Measurements from ENCODE around the gene TUFM.
A peak's percentile ranks its signal among the peaks of the same experiment; 100 is the strongest.
"Not testable (repeated sequence)": the region's sequence is repeated elsewhere in the genome, so short reads cannot be mapped to it uniquely, and the experiment has no call there.

Gene TUFM

DNA sequence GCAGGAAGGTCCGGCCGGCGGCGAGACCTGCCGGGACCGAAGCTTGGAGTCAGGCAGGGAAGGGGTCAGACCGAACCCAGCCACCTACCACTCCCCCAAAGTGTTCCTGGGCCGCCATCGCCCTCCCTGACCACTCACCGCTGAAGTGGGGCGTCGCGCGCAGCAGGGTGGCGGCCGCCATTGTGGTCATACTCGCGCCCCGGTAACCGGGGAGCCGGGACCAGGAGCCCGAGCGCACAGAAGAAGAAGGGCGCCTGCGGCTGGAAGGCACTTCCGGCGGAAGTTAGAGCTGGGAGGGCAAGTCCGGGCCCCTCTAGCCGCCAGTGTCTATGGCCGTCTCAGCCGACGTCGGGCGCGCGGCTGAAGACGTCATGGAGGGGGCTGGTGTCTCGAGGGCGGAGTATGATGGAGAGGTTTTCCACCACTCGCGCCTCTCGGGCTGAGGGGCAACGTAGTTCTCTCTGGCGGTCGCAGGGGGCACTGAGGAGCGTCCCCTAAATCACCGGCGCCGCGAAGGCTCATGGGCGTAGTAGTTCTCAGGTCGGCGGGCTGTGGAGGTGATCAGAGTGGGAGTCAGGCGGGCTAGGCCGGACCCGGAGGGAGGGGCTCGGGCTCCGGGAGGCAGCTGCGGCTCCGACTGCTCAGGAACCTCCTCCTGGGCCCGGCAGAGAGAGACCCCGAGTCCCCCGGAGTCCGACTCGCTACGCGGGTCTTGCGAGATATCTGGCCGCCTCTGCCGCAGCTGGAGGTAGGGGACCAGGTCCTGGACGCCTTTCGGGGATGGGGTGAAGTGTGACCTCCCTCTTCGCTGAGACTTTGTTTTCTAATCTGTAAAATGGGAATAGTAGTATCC, at the start of gene TUFM:
TUFM (minus strand) TSS at position 269 of the 853 bp plus-strand sequence; CDS start at position 190, 79 bp downstream.
- DNase-seq (ENCODE audit: low read depth), result peak; percentile 99
- H3K4me1 ChIP-seq (ENCODE audit: control insufficient read depth, insufficient read depth, low read length), result peaks cover 19% of the 10 kb centered on the region
- peak within 1 kb of the TSS; percentile 99 for H3K9ac ChIP-seq (ENCODE audit: low read length)
- H3K27me3 ChIP-seq (replicated peaks; ENCODE audit: control insufficient read depth, insufficient read depth, low read length), result no peaks in the 10 kb centered on the region
- H3K4me3 ChIP-seq (ENCODE audit: low read length), result peak within 1 kb of the TSS; percentile 100
- H3K36me3 ChIP-seq (ENCODE audit: control insufficient read depth, insufficient read depth, low read length, severe bottlenecking), result peaks cover 31% of the 10 kb centered on the region
- H3K9me3 ChIP-seq (ENCODE audit: control insufficient read depth, low read length), result no peaks in the 10 kb centered on the region

DNA sequence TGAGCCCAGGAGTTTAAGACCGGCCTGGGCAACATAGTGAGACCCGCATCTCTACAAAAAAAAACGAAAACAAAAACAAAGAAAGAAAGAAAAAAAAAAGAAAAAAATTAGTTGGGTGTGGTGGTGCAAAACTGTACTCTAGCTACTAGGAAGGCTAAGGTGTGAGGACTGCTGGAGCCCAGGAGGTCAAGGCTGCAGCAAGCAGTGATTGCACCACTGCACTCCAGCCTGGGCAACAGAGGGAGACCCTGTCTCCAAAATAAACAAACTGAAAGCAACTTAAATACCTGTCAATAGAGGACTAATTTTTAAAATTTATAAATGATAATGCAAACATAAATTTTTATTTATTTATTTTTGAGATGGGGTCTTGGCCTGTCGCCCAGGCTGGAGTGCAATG, 49.5 kb upstream of the TUFM start:
- H3K27me3 ChIP-seq (replicated peaks; ENCODE audit: control insufficient read depth, insufficient read depth, low read length), result no peaks in the 10 kb centered on the region
- H3K4me3 ChIP-seq (ENCODE audit: low read length), result no peak overlapping the region
- H3K9ac ChIP-seq (ENCODE audit: low read length), result no peak overlapping the region
- H3K36me3 ChIP-seq (ENCODE audit: control insufficient read depth, insufficient read depth, low read length, severe bottlenecking), result no peaks in the 10 kb centered on the region
- H3K9me3 ChIP-seq (ENCODE audit: control insufficient read depth, low read length), result no peaks in the 10 kb centered on the region
- no peak for DNase-seq (ENCODE audit: low read depth)
- no peaks in the 10 kb centered on the region for H3K4me1 ChIP-seq (ENCODE audit: control insufficient read depth, insufficient read depth, low read length)

DNA sequence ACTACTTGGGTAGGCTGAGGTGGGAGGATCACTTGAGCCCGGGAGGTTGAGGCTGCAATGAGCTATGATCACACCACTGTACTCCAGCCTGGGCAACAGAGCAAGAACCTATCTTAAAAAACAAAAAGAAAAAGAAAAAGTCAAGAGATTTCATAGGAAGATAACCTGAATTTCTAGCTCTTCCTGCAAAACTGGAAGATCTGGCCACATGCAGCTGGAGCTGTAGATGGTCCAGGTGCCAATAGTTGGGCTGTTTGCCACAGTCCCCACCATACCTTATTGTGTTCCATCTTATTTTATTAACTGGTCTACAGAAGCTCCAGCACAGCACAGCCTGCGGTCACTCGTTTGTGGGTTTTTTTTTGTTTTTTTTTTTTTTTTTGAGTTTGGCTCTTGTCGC, 47.1 kb upstream of the TUFM start:
- Histone ChIP-seq H3K36me3 (ENCODE audit: control insufficient read depth, insufficient read depth, low read length, severe bottlenecking) (no peaks in the 10 kb centered on the region), H3K4me3 (ENCODE audit: low read length) (no peak overlapping the region), H3K9me3 (ENCODE audit: control insufficient read depth, low read length) (no peaks in the 10 kb centered on the region), H3K27me3 (replicated peaks; ENCODE audit: control insufficient read depth, insufficient read depth, low read length) (no peaks in the 10 kb centered on the region), H3K9ac (ENCODE audit: low read length) (no peak overlapping the region), H3K4me1 (ENCODE audit: control insufficient read depth, insufficient read depth, low read length) (no peaks in the 10 kb centered on the region)
- no peak for DNase-seq (ENCODE audit: low read depth)

DNA sequence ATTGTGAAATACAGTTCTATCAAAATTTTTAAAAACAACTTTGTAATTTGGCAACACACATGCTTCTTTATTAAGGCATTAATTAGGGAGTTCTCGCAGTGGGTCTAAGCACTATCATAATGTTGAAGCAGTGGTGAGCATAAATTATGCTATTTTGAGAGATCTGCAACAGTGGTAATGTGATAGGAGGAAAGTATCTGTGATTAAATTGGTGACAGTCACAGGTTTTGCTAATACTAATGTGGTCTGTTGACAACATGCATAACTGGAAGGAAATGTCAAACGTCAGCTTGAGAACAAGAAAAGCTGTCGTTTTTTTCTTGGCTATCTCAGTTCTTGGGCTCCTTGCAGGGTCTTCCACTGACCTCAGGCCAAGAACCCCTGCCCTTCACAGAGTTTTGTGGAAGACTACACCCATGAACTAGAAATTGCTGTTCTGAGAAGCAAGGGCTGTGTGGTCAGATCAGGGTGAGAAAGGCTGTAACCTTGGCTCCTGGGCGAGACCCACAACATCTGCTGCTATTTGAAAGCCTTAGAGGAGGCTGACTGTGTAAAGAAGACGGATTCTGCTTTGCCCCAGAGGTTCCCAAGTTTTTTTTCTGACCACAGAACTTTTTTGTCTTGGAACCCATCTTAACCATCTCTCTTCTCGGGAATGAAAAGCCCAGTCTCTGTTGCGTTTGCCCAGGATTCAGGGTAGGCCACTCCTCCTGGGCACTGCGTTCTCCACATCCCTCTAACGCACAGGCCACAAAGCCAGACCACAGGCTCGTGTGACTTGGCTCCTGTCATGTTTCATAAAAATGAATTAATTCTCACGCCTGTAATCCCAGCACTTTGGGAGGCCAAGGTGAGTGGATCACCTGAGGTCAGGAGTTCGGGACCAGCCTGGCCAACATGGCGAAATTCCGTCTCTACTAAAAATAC, 46.1 kb upstream of the TUFM start:
- H3K4me1 ChIP-seq (ENCODE audit: control insufficient read depth, insufficient read depth, low read length), result no peaks in the 10 kb centered on the region
- H3K27me3 ChIP-seq (replicated peaks; ENCODE audit: control insufficient read depth, insufficient read depth, low read length), result no peaks in the 10 kb centered on the region
- H3K9ac ChIP-seq (ENCODE audit: low read length), result no peak overlapping the region
- DNase-seq (ENCODE audit: low read depth), result no peak
- no peaks in the 10 kb centered on the region for H3K36me3 ChIP-seq (ENCODE audit: control insufficient read depth, insufficient read depth, low read length, severe bottlenecking)
- H3K9me3 ChIP-seq (ENCODE audit: control insufficient read depth, low read length), result no peaks in the 10 kb centered on the region
- no peak overlapping the region for H3K4me3 ChIP-seq (ENCODE audit: low read length)

DNA sequence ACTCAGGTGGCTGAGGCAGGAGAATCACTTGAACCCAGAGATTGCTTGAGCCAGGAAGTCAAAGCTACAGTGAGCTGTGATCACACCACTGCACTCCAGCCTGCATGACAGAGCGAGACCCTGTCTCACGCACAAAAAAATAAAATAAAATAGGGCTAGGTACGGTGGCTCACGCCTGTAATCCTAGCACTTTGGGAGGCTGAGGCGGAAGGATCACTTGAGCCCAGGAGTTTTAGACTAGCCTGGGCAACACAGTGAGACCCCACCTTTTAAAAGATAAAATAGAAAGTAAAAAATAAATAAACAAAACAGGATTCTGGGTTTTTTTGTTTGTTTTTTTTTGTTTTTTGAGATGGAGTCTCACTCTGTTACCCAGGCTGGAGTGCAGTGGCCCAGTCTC, 44.2 kb upstream of the TUFM start:
- H3K9ac ChIP-seq (ENCODE audit: low read length); DNase-seq (ENCODE audit: low read depth); H3K27me3 ChIP-seq (replicated peaks; ENCODE audit: control insufficient read depth, insufficient read depth, low read length); H3K4me1 ChIP-seq (ENCODE audit: control insufficient read depth, insufficient read depth, low read length); H3K9me3 ChIP-seq (ENCODE audit: control insufficient read depth, low read length); H3K4me3 ChIP-seq (ENCODE audit: low read length); H3K36me3 ChIP-seq (ENCODE audit: control insufficient read depth, insufficient read depth, low read length, severe bottlenecking): not testable (repeated sequence)

DNA sequence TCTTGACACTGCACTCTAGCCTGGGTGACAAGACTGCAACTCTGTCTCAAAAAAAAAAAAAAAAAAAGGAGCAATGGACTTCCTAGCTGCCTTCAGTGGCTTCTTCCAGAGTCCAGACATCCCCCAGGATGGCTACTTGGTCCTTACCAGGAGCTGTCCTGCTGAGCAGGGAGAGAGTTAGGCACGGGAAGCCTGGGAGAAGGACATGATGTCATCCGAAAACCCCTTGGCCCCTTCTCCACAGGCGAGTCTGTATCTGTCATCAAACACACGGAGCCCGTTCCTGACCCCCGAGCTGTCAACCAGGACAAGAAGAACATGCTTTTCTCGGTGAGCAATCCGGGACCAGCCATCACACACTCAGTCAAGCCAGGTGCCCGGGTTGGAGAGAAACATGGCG, 40.8 kb upstream of the TUFM start:
- Histone ChIP-seq H3K27me3 (replicated peaks; ENCODE audit: control insufficient read depth, insufficient read depth, low read length) (peaks cover 4% of the 10 kb centered on the region), H3K36me3 (ENCODE audit: control insufficient read depth, insufficient read depth, low read length, severe bottlenecking) (no peaks in the 10 kb centered on the region), H3K9me3 (ENCODE audit: control insufficient read depth, low read length) (no peaks in the 10 kb centered on the region), H3K4me1 (ENCODE audit: control insufficient read depth, insufficient read depth, low read length) (no peaks in the 10 kb centered on the region), H3K9ac (ENCODE audit: low read length) (no peak overlapping the region), H3K4me3 (ENCODE audit: low read length) (no peak overlapping the region)
- DNase-seq (ENCODE audit: low read depth), result no peak

DNA sequence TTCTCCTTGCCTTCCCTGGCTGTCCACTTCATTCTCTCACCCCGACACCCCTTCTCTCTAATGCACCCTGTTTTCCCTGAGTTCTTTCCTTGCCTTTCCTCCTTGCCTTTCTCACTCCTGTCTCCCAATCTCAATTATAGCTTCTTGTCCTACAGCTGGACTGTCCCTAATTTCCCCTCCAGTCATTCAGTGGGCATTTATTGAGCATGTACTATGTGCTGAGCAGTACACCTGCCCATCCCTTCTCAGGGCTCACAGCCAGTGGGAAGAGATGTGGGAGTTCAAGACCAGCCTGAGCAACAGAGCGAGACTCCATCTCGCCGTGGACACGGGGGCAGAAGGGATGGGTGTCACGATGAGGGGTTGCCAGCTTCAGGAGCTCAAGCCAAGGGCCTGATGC, 37.9 kb upstream of the TUFM start:
- no peaks in the 10 kb centered on the region for H3K36me3 ChIP-seq (ENCODE audit: control insufficient read depth, insufficient read depth, low read length, severe bottlenecking)
- H3K27me3 ChIP-seq (replicated peaks; ENCODE audit: control insufficient read depth, insufficient read depth, low read length), result peaks cover 9% of the 10 kb centered on the region
- H3K4me1 ChIP-seq (ENCODE audit: control insufficient read depth, insufficient read depth, low read length), result peaks cover 5% of the 10 kb centered on the region
- no peak overlapping the region for H3K4me3 ChIP-seq (ENCODE audit: low read length)
- no peak overlapping the region for H3K9ac ChIP-seq (ENCODE audit: low read length)
- H3K9me3 ChIP-seq (ENCODE audit: control insufficient read depth, low read length), result no peaks in the 10 kb centered on the region
- no peak for DNase-seq (ENCODE audit: low read depth)

DNA sequence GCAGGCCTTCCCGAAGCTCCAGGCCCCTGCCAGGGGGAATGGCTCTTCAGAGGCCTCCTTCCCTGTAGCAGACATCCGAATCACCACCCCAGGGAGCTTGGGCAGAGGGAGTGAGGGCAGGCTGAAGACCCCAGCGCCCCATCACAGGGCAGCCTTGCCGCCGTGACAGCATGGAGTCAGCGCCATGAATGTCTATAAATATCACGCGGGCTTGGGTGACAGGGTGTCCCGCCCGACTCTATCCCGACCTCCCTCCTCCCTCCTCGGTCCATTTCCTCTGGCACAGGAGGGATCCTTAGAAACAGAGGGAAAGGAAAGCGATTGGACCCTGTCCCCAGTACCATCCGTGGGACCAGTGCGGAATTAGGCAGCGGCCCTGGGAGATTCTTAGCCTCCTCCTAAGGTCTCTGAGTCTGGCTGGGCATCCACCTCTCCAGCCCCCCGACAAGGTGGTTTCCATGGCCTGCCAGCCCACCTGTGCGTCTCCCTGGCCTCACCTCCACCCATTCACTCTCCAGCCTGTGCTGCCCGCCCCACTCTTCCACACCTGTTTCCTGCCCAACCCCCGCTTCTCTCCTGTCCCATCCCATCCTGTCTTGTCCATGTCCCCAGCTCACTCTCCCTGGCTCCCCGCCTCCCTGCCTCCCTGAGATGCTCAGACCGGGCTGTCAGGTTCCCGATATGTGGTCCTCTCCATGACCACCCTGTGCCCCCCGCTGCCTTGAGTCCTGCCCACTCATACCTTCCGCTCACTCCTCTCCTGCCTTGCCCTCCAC, 37.3 kb upstream of the TUFM start:
- H3K27me3 ChIP-seq (replicated peaks; ENCODE audit: control insufficient read depth, insufficient read depth, low read length), result peaks cover 9% of the 10 kb centered on the region
- no peak overlapping the region for H3K9ac ChIP-seq (ENCODE audit: low read length)
- H3K4me3 ChIP-seq (ENCODE audit: low read length), result no peak overlapping the region
- H3K36me3 ChIP-seq (ENCODE audit: control insufficient read depth, insufficient read depth, low read length, severe bottlenecking), result no peaks in the 10 kb centered on the region
- DNase-seq (ENCODE audit: low read depth), result no peak
- H3K9me3 ChIP-seq (ENCODE audit: control insufficient read depth, low read length), result no peaks in the 10 kb centered on the region
- H3K4me1 ChIP-seq (ENCODE audit: control insufficient read depth, insufficient read depth, low read length), result peaks cover 5% of the 10 kb centered on the region

DNA sequence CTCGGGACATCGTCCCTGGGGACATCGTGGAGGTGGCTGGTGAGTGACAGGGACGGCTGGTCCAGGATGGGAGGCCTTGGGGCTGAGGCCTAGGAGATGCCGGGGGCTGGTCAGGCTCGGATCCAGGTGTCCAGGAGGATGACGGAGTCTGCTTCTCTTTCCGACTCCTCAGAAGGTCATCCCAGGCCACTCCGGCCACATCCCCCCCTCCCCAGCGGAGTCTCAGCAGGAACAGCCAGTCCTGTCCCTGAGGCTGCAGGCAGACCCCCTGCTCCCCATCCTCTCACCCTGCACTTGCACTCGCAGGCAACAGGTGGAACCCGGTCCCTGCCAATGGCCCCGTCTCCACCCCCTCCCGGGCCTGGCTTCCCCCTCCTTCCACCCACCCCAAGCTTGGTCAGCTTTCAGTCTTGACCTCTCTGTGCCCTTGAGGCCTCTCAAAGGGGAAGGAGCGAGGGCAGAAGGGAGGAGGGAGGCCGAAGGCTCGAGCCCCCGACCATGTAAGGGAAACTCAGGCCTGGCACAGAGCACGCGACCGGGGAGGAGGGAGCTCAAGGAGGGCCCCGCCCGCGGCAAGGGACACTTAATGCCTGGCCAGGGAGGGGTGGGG, 36.5 kb upstream of the TUFM start:
- Histone ChIP-seq H3K9me3 (ENCODE audit: control insufficient read depth, low read length) (no peaks in the 10 kb centered on the region), H3K9ac (ENCODE audit: low read length) (no peak overlapping the region), H3K27me3 (replicated peaks; ENCODE audit: control insufficient read depth, insufficient read depth, low read length) (peaks cover 9% of the 10 kb centered on the region), H3K36me3 (ENCODE audit: control insufficient read depth, insufficient read depth, low read length, severe bottlenecking) (no peaks in the 10 kb centered on the region), H3K4me3 (ENCODE audit: low read length) (no peak overlapping the region), H3K4me1 (ENCODE audit: control insufficient read depth, insufficient read depth, low read length) (peaks cover 5% of the 10 kb centered on the region)
- DNase-seq (ENCODE audit: low read depth), result no peak

DNA sequence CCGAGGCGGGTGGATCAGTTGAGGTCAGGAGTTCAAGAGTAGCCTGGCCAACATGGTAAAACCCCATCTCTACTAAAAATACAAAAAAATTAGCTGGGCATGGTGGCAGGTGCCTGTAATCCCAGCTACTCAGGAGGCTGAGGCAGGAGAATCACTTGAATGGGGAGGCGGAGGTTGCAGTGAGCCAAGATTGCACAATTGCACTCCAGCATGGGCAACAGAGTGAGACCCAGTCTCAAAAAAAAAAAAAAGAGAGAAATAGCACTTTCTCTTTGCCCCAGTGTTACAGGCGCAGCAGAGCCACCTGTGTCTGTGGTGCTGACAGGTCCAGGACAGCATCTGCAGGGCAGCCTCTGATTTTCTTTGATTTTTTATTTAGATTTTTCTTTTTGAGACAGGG, 35.4 kb upstream of the TUFM start:
- not testable (repeated sequence) for H3K4me3 ChIP-seq (ENCODE audit: low read length); H3K36me3 ChIP-seq (ENCODE audit: control insufficient read depth, insufficient read depth, low read length, severe bottlenecking); H3K9me3 ChIP-seq (ENCODE audit: control insufficient read depth, low read length); H3K4me1 ChIP-seq (ENCODE audit: control insufficient read depth, insufficient read depth, low read length); H3K27me3 ChIP-seq (replicated peaks; ENCODE audit: control insufficient read depth, insufficient read depth, low read length); DNase-seq (ENCODE audit: low read depth); H3K9ac ChIP-seq (ENCODE audit: low read length)

Data from adipocyte (in vitro differentiated cells).